ENCODE data around the gene IRF8.

DNA sequence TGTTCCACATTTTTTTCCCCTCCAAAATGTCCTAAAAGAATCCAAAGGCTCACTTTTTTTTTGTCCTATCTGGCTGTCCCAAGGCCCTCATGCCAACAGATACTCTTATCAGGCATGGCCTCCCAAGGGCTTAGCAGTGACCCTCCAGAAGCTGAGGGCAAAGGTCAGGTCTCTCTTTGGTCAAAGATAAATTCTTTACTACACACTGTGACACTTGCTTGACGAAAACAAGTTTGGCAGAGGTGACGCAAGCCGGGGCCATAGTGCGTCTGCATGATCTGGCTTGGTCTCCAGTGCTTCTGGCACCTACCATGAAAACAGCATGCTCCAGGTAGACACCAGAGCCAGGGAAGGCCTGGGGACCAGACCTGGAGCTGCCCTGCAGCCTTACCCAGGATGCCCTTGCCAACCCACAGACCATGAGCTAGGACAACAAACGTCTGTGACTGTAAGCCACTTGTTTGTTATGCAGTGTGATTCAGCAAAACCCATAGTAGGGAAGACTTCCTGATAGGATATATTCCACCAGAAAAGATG, 48.5 kb upstream of the IRF8 start:
- no peak for TF ChIP-seq POLR2A (IDR thresholded peaks at IDR 0.05; ENCODE audit: low read length)
- TF ChIP-seq GATA1 (IDR thresholded peaks at IDR 0.05; ENCODE audit: low read depth, low read length): no peak

Measured in erythroblast (primary cell).